B cell (primary cell): ENCODE data around the gene ABCB10.

Experiments used
- EZH2 ChIP-seq: IDR thresholded peaks from 2 replicates; pipeline ENCODE4 v1.6.1; 2012; ENCODE audit warnings: borderline replicate concordance, low read depth, mild to moderate bottlenecking, moderate library complexity, low read length; ENCODE audit not compliant: insufficient read depth, poor library complexity, severe bottlenecking
- TF ChIP-seq, protein P1 (sequence below): fragments of 200-600 bp; IDR thresholded peaks from one replicate; pipeline ENCODE4 v1.8.0; 2022; ENCODE audit warnings: antibody characterized with exemption, mild to moderate bottlenecking

DNA sequence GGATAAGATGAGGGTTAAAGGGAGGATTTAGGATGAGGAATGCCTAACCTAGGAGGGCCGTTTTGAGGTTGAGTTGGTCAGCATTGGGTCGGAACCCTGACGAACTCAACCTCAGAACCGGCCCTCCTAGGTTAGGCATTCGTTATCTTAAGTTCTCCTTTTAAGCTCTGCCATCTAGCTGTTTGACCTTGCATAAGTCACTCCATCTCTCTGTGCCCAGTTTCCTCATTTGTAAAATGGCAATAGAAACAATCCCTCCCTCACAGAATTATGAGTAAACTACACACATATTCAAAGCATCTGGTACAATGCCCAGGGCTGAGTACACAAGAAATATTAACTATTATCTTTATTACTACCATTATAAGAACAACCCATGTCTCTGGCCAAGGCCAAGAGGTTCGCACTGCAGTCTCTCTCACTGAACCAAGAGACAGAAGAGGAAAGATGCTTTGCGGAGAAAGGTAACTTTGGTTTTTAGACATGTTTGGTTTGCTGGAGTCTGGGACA is 4.8 kb downstream of the ABCB10 start:
- TF ChIP-seq, protein P1, sequence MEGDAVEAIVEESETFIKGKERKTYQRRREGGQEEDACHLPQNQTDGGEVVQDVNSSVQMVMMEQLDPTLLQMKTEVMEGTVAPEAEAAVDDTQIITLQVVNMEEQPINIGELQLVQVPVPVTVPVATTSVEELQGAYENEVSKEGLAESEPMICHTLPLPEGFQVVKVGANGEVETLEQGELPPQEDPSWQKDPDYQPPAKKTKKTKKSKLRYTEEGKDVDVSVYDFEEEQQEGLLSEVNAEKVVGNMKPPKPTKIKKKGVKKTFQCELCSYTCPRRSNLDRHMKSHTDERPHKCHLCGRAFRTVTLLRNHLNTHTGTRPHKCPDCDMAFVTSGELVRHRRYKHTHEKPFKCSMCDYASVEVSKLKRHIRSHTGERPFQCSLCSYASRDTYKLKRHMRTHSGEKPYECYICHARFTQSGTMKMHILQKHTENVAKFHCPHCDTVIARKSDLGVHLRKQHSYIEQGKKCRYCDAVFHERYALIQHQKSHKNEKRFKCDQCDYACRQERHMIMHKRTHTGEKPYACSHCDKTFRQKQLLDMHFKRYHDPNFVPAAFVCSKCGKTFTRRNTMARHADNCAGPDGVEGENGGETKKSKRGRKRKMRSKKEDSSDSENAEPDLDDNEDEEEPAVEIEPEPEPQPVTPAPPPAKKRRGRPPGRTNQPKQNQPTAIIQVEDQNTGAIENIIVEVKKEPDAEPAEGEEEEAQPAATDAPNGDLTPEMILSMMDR: no peak
- TF ChIP-seq EZH2: no peak
